ENCODE results near the gene TRPV2. TPM values are rescaled to one million over a fixed set of nuclear protein-coding genes. Genes with fewer than 3 reads are reported as not detected.
A peak's percentile ranks its signal among the peaks of the same experiment; 100 is the strongest.

Gene TRPV2
- total RNA-seq, 1 experiment from 2014 or later = 0.30 TPM

- Histone ChIP-seq H3K9me3 (no peaks in the 10 kb centered on the region), H3K36me3 (no peaks in the 10 kb centered on the region), H3K27me3 (no peaks in the 10 kb centered on the region), H3K4me3 (no peak overlapping the region)
- no peak for DNase-seq
Observed at GRCh38 chr17:16474012-16474725, 58.8 kb downstream of the TRPV2 start.

DNA sequence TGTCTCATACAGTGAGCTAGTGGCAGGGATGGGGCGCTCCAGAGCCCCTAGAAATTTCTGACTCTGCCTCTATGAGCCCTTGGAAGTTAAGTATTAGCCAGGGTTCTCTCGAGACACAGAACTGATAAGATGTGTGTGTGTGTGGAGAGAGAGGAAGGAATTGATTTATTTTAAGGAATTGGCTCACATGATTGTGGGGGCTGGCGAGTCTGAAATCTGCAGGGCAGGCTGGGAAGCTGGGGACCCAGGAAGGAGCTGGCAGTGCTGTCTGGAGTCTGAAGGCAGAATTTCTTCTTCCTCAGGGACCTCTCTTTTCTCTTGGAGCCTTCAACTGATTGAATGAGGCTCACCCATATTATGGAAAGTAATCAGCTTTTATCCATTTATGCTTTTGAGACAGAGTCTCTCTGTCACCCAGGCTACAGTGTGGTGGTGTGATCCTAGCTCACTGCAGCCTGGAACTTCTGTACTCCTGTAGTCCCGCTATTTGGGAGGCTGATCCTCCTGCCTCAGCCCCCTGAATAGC is 59.9 kb downstream of the TRPV2 start:
- Histone ChIP-seq H3K9me3 (no peaks in the 10 kb centered on the region), H3K4me3 (no peak overlapping the region), H3K36me3 (no peaks in the 10 kb centered on the region)

GRCh38 chr17:16477255-16477654 is 61.9 kb downstream of the TRPV2 start:
- H3K27me3 ChIP-seq = no peaks in the 10 kb centered on the region
- no peaks in the 10 kb centered on the region for H3K36me3 ChIP-seq
- H3K4me3 ChIP-seq = no peak overlapping the region
- H3K9me3 ChIP-seq = no peaks in the 10 kb centered on the region
- DNase-seq = peak; percentile 84

More for the DNA sequence above, 59.9 kb downstream of the TRPV2 start:
- H3K27me3 ChIP-seq = no peaks in the 10 kb centered on the region
- DNase-seq = no peak

- H3K36me3 ChIP-seq = no peaks in the 10 kb centered on the region
- DNase-seq = no peak
Observed at GRCh38 chr17:16477666-16478065, 62.3 kb downstream of the TRPV2 start.

DNA sequence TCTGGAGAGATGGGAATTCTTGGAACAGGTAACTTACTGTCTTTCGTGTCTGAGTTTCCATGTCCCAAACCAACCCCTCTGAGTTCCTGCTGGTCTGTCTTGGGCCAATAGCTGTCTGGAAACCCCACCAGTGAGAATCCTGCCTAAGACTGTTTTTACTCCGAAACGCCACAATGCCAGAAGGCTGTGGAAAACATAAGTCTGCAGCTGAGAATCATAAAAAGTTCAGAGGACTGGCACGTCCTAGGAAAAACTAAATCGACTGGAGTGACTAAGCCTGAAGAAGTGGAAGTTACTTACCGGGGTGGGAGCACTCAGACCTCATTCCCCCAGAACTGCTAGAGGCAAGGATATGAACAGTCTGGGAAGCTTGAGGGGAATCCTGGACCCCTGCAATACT is 63.3 kb downstream of the TRPV2 start:
- no peaks in the 10 kb centered on the region for H3K9me3 ChIP-seq
- no peak for DNase-seq
- no peak overlapping the region for H3K4me3 ChIP-seq
- H3K27me3 ChIP-seq = no peaks in the 10 kb centered on the region
- no peaks in the 10 kb centered on the region for H3K36me3 ChIP-seq

More at GRCh38 chr17:16477666-16478065, 62.3 kb downstream of the TRPV2 start:
- Histone ChIP-seq H3K4me3 (no peak overlapping the region), H3K9me3 (no peaks in the 10 kb centered on the region), H3K27me3 (no peaks in the 10 kb centered on the region)

DNA sequence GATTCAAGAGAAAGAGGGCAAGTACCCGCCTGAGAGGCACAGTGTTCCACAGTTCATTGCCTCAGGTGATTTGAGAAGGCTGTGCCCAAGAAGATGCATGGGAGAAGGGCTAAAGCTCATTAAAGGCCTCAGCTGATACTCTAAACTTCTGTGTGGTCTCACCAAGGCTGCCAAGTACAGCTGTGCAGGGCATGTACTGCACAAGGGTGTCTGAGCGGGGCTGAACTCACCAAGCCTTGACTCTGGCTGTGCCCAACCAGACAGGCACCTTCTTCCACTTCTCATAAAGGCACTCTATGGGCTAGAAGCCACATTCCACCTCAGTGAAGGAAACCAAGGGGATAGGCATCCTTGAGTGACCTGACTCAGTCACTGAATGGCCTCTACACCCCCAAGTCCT is 63.9 kb downstream of the TRPV2 start:
- H3K36me3 ChIP-seq = no peaks in the 10 kb centered on the region
- H3K4me3 ChIP-seq = no peak overlapping the region
- no peak for DNase-seq
- H3K9me3 ChIP-seq = no peaks in the 10 kb centered on the region
- H3K27me3 ChIP-seq = no peaks in the 10 kb centered on the region

DNA sequence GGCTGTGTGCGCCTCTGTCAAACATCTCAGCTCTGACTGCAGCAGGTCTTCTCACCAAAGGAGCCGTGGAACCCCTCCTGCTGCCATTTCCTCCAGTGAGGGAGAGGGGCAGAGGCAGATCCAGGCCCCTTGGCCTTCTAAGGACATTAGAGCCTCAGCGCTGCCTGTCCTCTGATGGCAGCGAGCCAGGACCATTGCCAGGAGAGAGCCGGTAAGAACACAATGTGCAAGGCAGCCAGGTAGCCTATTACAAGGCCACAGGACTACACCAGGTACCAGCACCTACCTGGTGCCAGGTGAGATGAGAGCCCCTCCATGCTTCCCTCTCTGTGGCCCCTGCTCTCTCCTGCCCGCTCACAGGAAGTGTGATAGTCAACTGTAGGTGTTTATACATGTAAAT is 65.6 kb downstream of the TRPV2 start:
- Histone ChIP-seq H3K9me3 (no peaks in the 10 kb centered on the region), H3K36me3 (no peaks in the 10 kb centered on the region), H3K27me3 (no peaks in the 10 kb centered on the region), H3K4me3 (no peak overlapping the region)
- no peak for DNase-seq

DNA sequence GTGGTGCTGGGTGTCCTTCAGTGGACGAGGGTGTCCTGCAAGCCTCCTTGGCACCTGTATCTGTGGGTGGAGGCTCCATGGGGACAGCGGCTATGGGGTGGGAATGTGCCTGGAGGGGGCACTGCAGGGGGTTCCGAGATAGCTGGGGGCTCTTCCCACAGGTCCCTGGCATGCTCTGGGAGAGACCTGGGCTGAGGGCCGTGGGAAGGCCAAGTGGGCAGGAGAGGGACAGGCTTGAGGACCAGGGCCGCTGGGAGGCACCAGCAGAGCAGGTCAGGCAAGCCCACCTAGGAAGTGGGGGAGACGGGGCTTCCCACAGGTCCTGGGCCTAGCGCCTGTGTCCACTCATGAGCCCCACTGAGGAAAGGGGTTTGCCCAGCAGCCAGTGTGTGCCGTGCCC is 66.9 kb downstream of the TRPV2 start:
- DNase-seq = no peak
- H3K27me3 ChIP-seq = no peaks in the 10 kb centered on the region
- H3K9me3 ChIP-seq = no peaks in the 10 kb centered on the region
- no peaks in the 10 kb centered on the region for H3K36me3 ChIP-seq
- no peak overlapping the region for H3K4me3 ChIP-seq

- H3K9me3 ChIP-seq = no peaks in the 10 kb centered on the region
- H3K4me3 ChIP-seq = no peak overlapping the region
- H3K27me3 ChIP-seq = no peaks in the 10 kb centered on the region
- DNase-seq = no peak
- no peaks in the 10 kb centered on the region for H3K36me3 ChIP-seq
Observed at GRCh38 chr17:16483021-16483645, 67.8 kb downstream of the TRPV2 start.

DNA sequence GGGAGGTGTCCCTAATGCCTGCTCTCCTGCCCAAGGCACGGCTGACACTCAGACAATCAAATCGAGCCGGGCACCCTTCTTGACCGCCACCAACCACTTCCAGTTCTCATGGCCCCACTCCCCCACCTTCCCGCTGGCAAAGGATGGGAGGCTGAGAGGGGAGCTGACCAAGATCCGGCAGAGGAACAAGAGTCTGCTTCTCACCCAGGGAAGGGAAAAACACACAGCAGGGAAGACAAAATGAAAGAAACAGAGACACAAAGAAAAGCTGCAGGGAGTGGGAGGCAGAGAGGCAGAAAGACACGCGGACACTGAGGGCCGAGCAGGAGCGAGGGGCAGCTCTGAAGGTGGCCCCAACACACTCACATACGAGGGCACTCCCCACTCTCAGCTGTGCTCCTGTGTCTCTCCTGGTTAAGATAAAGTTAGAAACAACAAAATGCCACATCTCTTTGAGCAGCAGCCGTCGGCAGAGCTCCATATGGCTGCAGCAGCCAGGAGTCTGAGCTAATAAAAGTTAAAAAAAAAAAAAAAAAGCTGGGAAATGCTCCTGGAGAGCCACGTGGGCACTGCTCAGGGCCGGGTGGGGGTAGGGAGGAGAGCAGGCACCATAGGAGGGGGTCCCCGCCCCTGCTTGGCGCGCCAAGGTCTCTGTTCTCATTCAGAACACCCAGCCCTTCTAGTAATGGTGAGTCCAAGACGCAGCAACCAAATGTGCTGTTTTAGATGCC is 69.2 kb downstream of the TRPV2 start:
- no peaks in the 10 kb centered on the region for H3K27me3 ChIP-seq
- no peak overlapping the region for H3K4me3 ChIP-seq
- no peaks in the 10 kb centered on the region for H3K36me3 ChIP-seq
- no peak for DNase-seq
- no peaks in the 10 kb centered on the region for H3K9me3 ChIP-seq

Other genes starting within 250 kb of the TRPV2 start
- gene NCOR1, start 200.0 kb upstream of the TRPV2 start, total RNA-seq (2014; rRNA removed; shearing (Covaris generic); ENCODE audit: low replicate concordance) = 19.8 and 41.6 TPM in 2 replicates
- 5.7 and 19.0 TPM in 2 replicates for gene PIGL, start 198.4 kb upstream of the TRPV2 start, total RNA-seq (2014; rRNA removed; shearing (Covaris generic); ENCODE audit: low replicate concordance)
- gene CENPV, start 62.1 kb upstream of the TRPV2 start, total RNA-seq (2014; rRNA removed; shearing (Covaris generic); ENCODE audit: low replicate concordance) = 52.5 and 70.5 TPM in 2 replicates
- gene UBB, start 34.5 kb upstream of the TRPV2 start, total RNA-seq (2014; rRNA removed; shearing (Covaris generic); ENCODE audit: low replicate concordance) = 957 and 1,097 TPM in 2 replicates
- 0.03 TPM in 1 of 2 replicates, not detected in the other for gene LRRC75A, start 76.6 kb downstream of the TRPV2 start, total RNA-seq (2014; rRNA removed; shearing (Covaris generic); ENCODE audit: low replicate concordance)
- 2.2 and 21.7 TPM in 2 replicates for gene ZNF287, start 153.6 kb downstream of the TRPV2 start, total RNA-seq (2014; rRNA removed; shearing (Covaris generic); ENCODE audit: low replicate concordance)
- 1.9 and 2.8 TPM in 2 replicates for gene ZNF624, start 238.3 kb downstream of the TRPV2 start, total RNA-seq (2014; rRNA removed; shearing (Covaris generic); ENCODE audit: low replicate concordance)

Measured in MG63 (cell line).